ENCODE results near the gene THRSP.
"Not testable (repeated sequence)": the region's sequence is repeated elsewhere in the genome, so short reads cannot be mapped to it uniquely, and the experiment has no call there.

The THRSP gene

DNA sequence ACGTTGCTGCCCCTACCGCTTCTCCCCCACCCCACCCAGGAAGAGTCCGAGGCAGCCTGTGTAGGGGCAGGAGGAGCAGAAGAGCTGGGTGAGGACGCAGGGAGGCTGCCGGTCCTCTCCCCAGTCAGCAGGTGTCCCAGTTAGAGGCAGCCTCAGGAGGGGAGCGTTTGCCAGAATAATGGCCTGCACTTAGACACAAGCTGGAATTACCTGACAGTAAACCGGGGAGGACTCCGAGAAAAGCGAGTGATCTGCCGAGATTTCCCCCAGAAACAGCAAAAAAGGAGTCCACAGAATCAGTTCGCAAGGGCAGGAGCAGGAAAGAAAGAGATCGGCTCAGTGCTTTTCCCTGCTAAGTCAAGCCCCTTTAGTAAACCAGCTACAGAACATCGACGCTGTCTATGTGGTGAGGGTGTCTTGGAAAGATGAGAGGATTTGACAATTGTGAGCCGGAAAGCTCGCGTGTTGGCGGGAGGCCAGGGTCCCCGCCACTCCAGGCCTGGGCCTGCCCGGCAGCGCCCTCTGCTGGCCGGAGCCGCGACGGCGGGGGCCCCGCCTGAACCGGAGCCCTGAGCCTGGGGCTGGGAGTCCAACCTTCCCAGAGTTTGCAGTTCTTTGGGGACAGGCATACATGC, 17.7 kb upstream of the THRSP start:
- DNase-seq: peak; percentile 57
- H3K9me3 Mint-ChIP-seq: no peaks in the 10 kb centered on the region
- ATAC-seq (replicated peaks): peak; percentile 95 to 97
- H3K27me3 Mint-ChIP-seq: peaks cover 0 to 8% of the 10 kb centered on the region in 2 donors
- peaks cover 9 to 10% of the 10 kb centered on the region in 2 donors for H3K4me1 Mint-ChIP-seq
- H3K27ac Mint-ChIP-seq: peak overlapping the region; percentile 31
- H3K36me3 Mint-ChIP-seq: no peaks in the 10 kb centered on the region
- peak overlapping the region; percentile 70 to 72 for H3K4me3 Mint-ChIP-seq

DNA sequence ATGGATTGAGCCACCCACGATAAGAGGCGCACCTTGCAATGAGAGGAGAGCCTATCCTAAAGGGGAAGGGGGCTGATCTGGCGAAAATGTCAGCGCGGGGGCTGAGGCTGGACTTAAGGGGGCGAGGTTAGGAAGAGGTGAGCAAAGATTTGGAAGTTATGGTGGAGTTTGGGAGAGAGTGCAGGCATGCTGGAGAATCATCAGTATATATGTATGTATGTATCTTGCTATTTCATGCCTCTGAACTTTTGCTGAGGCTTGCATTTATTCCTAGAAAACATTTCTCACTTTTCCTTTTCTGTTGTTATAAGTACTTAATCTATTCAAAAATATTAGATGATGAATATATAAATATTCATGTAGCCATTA, 17.2 kb upstream of the THRSP start:
- peaks cover 0 to 8% of the 10 kb centered on the region in 2 donors for H3K27me3 Mint-ChIP-seq
- H3K27ac Mint-ChIP-seq: no peak overlapping the region
- no peak overlapping the region for H3K4me3 Mint-ChIP-seq
- DNase-seq (no peak), ATAC-seq (replicated peaks) (peak in 1 of 2 donors; percentile 20)
- H3K4me1 Mint-ChIP-seq: peaks cover 9 to 10% of the 10 kb centered on the region in 2 donors
- no peaks in the 10 kb centered on the region for H3K36me3 Mint-ChIP-seq
- H3K9me3 Mint-ChIP-seq: no peaks in the 10 kb centered on the region

DNA sequence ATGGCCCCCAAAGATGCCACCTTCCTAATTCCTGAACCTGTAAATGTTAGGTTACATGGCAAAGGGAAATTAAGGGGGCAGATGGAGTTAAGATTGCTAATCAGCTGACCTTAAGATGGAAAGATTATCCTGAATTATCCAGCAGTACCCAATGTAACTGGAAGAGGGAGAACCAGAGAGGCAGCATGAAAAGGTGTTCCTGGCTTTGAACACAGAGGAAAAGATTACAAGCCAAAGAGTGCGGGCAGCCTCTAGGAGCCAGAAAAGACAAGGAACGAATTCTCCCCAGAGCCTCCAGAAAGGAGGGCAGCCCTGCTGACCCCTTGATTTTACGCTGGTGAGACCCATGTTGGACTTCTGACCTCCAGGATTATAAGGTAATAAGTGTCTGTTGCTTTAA, 15.1 kb upstream of the THRSP start:
- Mint-ChIP-seq H3K27me3 (peaks cover 0 to 8% of the 10 kb centered on the region in 2 donors), H3K27ac (no peak overlapping the region), H3K36me3 (peaks cover 0 to 2% of the 10 kb centered on the region in 2 donors), H3K4me1 (peaks cover 9 to 10% of the 10 kb centered on the region in 2 donors), H3K4me3 (no peak overlapping the region), H3K9me3 (no peaks in the 10 kb centered on the region)
- no peak for DNase-seq
- ATAC-seq (replicated peaks): no peak

DNA sequence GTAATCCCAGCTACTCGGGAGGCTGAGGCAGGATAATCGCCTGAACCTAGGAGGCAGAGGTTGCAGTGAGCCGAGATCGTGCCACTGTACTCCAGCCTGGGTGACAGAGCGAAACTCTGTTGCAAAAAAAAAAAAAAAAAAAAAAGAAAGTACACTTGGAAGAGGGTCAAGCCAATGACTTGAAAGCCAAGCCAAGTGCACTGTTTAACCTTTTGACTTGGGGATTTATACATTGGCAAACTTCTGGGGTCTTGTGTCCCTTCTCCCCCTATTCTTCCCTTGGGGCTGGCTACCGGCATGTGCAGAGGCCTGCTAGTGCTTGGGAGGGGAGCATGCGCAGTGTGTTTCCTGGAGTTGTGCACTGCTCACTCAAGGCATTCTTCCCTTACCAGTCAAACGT, 14.3 kb upstream of the THRSP start:
- Mint-ChIP-seq H3K36me3 (peaks cover 0 to 2% of the 10 kb centered on the region in 2 donors), H3K9me3 (no peaks in the 10 kb centered on the region), H3K27me3 (peaks cover 0 to 3% of the 10 kb centered on the region in 2 donors), H3K27ac (no peak overlapping the region), H3K4me1 (peaks cover 9 to 10% of the 10 kb centered on the region in 2 donors), H3K4me3 (no peak overlapping the region)
- DNase-seq (no peak), ATAC-seq (replicated peaks) (no peak)

DNA sequence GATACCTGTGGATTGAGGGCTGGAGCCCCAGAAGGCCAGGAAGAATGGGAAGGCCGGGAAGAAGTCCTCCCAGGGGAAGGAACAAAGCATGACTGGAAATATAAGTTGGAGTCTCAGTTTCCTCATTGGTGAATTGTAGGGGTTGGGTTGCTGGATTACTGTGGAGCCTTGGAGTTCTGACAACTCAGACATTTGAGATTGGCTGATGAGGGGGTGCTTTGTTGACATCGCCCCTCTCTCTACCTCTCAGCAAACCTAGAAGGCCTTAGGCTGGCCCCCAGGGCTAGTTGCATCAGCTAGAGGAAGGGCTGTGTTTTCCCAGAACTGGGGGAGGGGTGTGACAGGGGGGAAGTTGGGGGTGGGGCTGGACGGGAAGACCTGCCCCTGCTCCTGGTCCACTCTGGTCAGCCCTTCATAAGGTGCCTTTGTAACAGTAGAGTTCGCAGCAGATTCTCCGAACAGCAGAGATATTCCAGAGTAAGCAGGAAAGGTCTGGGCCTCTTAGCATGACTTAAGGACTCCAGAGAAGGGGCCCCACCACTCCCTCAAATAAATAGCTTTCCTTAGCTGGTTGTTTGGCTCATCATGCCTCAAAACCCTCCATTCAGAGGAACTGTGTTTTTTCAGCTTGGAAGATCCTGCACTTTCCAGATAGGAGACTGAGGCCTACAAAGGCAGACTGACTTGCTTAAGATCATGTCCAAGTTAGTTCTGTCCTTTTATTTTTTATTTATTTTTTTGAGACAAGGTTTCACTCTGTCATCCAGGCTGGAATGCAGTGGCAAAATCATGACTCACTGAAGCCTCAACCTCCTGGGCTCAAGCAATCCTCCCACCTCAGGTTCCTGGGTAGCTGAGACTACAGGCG, 12.5 kb upstream of the THRSP start:
- ATAC-seq (replicated peaks) (no peak), DNase-seq (no peak)
- no peak overlapping the region for H3K4me3 Mint-ChIP-seq
- H3K4me1 Mint-ChIP-seq: peaks cover 3% of the 10 kb centered on the region in 2 donors
- no peaks in the 10 kb centered on the region for H3K9me3 Mint-ChIP-seq
- no peak overlapping the region for H3K27ac Mint-ChIP-seq
- H3K27me3 Mint-ChIP-seq: no peaks in the 10 kb centered on the region
- H3K36me3 Mint-ChIP-seq: peaks cover 0 to 2% of the 10 kb centered on the region in 2 donors

DNA sequence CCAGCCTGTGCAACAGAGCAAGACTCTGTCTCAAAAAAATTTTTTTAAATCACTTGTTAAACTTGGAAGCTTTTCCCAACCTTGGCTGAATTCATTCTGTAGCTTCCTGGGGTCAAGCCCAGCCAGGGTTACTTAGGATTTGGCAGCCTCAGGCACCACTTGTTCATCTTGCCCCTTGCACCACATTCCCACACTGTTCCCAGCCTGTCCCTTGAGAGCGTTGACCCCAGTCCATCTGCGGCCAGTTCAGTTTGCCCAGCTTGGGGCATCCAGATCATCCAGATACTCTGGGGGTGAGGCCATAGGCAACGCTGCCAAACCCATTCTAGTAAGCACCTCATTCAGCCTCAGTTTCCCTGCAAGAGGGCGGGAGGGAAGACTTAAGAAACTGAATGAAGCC, 8.7 kb upstream of the THRSP start:
- DNase-seq: no peak
- ATAC-seq (replicated peaks): no peak
- Mint-ChIP-seq H3K27ac (no peak overlapping the region), H3K9me3 (no peaks in the 10 kb centered on the region), H3K36me3 (peaks cover 0 to 2% of the 10 kb centered on the region in 2 donors), H3K4me1 (no peaks in the 10 kb centered on the region), H3K27me3 (no peaks in the 10 kb centered on the region), H3K4me3 (no peak overlapping the region)

DNA sequence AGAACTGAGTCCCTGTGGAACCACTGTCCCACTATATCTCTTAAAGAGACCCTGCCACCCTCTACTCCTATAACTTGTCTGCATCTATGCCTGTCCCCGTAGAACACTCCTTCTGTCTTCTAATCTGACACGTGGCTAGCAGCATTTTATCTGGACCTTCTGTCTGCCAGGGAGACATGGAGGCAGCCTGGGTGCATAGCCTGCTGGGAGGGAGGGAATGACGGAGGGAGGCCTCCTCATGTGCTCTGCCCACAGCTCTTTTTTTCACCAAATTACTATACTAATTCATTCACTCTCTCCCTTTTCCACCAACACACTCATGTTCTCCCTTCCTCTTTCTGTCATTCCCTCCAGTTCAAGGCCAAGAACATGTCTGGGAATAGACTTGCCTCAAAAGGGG, 7.6 kb upstream of the THRSP start:
- ATAC-seq (replicated peaks) (no peak), DNase-seq (no peak)
- Mint-ChIP-seq H3K4me1 (no peaks in the 10 kb centered on the region), H3K27me3 (no peaks in the 10 kb centered on the region), H3K9me3 (no peaks in the 10 kb centered on the region), H3K27ac (no peak overlapping the region), H3K4me3 (no peak overlapping the region), H3K36me3 (peaks cover 0 to 2% of the 10 kb centered on the region in 2 donors)

DNA sequence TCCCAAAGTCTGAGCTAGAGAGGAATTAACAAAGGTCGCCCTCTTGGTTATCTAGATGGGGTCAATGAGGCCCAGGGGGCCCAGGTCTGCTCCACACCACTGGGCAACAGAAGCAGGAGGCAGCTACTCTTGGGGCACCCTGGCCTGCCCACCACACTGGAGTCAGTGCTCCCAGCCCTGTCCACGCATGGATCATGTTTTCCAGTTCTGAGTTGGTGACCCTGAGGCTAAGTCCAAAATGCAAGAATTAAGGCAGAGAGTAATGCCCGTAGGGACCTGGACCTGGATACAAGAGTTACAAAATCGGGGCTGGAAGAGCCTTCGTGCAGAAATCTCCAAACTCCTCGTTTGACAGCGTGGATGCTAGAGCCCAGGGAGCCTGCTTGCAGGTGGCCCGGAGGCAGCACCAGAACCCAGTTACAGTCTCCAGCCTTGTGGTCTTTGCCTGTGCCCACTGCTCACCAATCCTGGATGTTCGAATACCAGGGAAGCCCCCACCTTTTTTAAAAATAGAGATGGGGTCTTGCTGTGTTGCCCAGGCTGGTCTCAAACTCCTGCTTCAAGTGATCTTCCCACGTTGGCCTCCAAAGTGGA, 6.1 kb upstream of the THRSP start:
- DNase-seq (no peak), ATAC-seq (replicated peaks) (no peak)
- Mint-ChIP-seq H3K4me3 (no peak overlapping the region), H3K27ac (no peak overlapping the region), H3K4me1 (no peaks in the 10 kb centered on the region), H3K27me3 (no peaks in the 10 kb centered on the region), H3K9me3 (no peaks in the 10 kb centered on the region), H3K36me3 (peaks cover 0 to 2% of the 10 kb centered on the region in 2 donors)

DNA sequence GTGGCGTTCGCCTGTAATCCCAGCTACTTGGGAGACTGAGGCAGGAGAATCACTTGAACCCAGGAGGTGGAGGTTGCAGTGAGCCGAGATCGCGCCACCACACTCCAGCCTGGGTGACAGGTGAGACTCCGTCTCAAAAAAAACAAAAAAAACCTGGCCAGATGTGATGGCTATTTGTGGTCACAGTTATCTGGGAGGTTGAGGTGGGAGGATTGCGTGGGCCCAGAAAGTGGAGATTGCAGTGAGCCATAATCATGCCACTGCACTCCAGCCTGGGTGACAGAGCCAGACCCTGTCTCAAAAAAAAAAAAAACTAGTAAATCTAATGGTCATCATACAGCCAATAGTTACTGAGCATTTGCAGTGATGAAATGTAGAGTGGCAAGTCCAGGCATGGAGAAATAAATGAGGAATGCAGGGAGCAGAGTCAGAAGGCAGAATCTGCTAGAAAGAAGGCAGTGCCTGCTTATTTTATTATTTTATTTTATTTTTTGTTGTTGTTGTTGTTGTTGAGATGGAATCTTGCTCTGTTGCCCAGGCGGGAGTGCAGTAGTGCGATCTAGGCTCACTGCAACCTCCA, 3.8 kb upstream of the THRSP start:
- not testable (repeated sequence) for H3K36me3 Mint-ChIP-seq; ATAC-seq (replicated peaks); H3K4me1 Mint-ChIP-seq; H3K27me3 Mint-ChIP-seq; H3K4me3 Mint-ChIP-seq; DNase-seq; H3K27ac Mint-ChIP-seq; H3K9me3 Mint-ChIP-seq

DNA sequence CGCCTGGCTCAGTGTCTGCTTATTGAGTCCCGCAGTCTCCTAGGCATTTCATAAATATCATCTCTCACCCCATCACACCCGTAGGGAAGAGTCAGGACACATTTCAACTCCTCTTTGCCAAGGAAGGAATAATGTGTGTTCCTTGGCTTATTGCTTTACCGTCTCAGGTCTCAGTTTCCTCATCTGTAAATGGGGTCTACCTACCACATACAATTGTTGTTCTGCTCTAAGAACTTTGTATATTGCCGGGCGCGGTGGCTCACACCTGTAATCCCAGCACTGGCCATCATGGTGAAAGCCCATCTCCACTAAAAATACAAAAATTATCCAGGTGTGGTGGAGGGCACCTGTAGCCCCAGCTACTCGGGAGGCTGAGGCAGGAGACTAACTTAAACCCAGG, 3.1 kb upstream of the THRSP start:
- H3K27ac Mint-ChIP-seq: no peak overlapping the region
- no peaks in the 10 kb centered on the region for H3K9me3 Mint-ChIP-seq

DNA sequence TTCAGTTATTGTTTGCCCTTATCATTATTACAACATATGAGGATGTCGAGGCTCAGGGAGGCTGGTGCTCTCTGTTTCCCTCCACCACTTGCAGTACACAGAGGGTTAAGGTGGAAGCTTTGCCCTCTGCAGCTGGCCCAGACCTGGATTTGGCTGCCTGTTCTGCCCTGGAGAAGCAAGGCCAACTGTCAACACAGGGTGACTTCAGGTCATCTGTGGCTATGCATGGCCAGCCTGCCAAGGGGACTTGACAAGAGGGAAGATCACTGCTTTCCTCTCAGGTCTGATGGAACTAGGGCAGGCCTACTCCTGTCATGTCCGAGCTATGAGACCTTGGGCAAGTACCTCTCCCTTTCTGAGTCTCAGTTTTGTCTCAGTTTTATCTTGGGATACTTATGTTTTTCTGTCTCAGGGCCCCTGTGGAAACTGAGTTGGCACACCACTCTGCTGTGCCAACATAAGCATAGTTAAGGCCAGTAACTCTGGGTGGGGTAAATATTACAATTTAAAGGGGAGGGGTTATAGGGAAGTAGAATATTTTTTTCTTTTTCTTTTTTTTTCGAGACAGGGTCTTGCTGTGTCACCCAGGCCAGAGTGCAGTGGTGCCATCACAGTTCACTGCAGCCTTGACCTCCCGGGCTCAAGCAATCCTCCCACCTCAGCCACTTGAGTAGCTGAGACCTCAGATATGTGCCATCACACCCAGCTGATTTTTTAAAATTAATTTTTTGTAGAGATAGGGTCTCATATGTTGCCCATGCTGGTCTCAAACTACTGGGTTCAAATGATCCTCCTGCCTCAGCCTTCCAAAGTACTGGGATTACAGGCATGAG, 2.4 kb upstream of the THRSP start:
- no peak for DNase-seq
- no peak for ATAC-seq (replicated peaks)
- Mint-ChIP-seq H3K27ac (no peak overlapping the region), H3K4me1 (peaks cover 2 to 11% of the 10 kb centered on the region in 2 donors), H3K9me3 (no peaks in the 10 kb centered on the region), H3K36me3 (peaks cover 8 to 12% of the 10 kb centered on the region in 2 donors), H3K27me3 (no peaks in the 10 kb centered on the region), H3K4me3 (no peak overlapping the region)

More for the DNA sequence above, 3.1 kb upstream of the THRSP start:
- peaks cover 2 to 6% of the 10 kb centered on the region in 2 donors for H3K4me1 Mint-ChIP-seq
- H3K27me3 Mint-ChIP-seq: no peaks in the 10 kb centered on the region
- DNase-seq (no peak), ATAC-seq (replicated peaks) (no peak)
- peaks cover 8 to 12% of the 10 kb centered on the region in 2 donors for H3K36me3 Mint-ChIP-seq
- no peak overlapping the region for H3K4me3 Mint-ChIP-seq

DNA sequence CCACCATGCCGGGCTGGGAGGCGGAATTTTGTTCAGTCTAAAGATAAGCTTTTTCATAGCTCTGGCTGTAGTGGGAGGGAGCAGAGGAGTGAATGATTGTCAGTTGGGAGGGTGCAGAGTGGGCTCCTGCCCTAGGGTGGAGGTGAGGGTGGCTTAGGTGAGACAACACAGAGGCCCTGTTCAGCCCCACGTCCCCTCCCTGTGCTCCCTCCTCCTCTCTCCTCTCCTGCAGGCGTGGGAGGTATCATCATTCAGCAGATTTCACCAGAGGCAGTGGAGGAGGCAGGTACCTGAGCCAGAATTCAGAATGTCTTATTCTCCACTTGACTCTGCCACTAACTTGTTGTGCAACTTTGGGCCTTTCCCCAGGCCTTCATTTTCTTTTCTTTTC, 1.7 kb upstream of the THRSP start:
- H3K27me3 Mint-ChIP-seq: no peaks in the 10 kb centered on the region
- H3K4me3 Mint-ChIP-seq: no peak overlapping the region
- no peak for DNase-seq
- H3K4me1 Mint-ChIP-seq: peaks cover 2 to 11% of the 10 kb centered on the region in 2 donors
- H3K9me3 Mint-ChIP-seq: no peaks in the 10 kb centered on the region
- H3K27ac Mint-ChIP-seq: no peak overlapping the region
- H3K36me3 Mint-ChIP-seq: peaks cover 10 to 18% of the 10 kb centered on the region in 2 donors
- ATAC-seq (replicated peaks): no peak

DNA sequence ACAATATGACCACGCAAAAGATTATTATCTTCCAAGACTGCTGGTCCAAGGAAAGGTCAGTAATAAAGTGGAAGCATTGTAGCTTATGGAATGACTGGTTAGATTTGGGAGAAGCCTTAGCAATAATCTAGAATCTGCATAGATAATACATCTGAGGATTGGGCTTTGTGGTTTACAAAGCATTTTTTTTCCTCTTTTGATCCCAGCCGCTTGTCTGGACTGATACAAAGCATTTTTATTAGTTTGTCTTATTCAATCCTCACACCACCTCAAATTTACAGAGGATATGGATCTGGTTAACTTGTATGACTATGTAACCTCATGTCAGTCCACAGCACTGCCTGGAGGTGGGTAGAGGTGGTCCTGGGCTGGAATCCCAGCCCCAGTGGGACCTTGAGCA, 990 bp upstream of the THRSP start:
- no peak for DNase-seq
- Mint-ChIP-seq H3K27me3 (no peaks in the 10 kb centered on the region), H3K4me1 (peaks cover 2 to 11% of the 10 kb centered on the region in 2 donors), H3K27ac (no peak overlapping the region), H3K36me3 (peaks cover 17 to 25% of the 10 kb centered on the region in 2 donors), H3K9me3 (peaks cover 0 to 4% of the 10 kb centered on the region in 2 donors), H3K4me3 (no peak overlapping the region)
- no peak for ATAC-seq (replicated peaks)

DNA sequence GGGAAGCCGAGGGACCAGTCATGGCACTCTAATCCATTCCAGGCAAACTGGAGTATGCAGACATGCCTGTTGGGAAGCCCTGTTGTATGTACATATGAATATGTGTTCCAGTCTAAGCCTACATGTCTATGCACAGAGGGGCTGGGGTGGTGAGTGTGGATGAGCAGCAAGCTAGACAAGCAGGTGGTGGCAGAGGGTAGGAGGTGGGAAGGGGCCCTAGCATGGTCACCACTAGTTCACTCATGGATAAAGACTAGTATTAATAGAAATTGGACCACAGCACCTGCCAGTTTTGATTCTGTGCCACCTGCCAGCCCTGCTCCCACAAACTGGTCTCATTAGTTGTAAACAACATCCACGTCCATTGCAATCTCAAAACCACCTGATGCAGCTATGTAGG, 1.5 kb downstream of the THRSP start:
- Mint-ChIP-seq H3K4me1 (peaks cover 2 to 11% of the 10 kb centered on the region in 2 donors), H3K27me3 (no peaks in the 10 kb centered on the region), H3K9me3 (peaks cover 0 to 6% of the 10 kb centered on the region in 2 donors), H3K36me3 (peaks cover 32 to 40% of the 10 kb centered on the region in 2 donors), H3K4me3 (no peak overlapping the region), H3K27ac (no peak overlapping the region)
- ATAC-seq (replicated peaks) (no peak), DNase-seq (no peak)
